A549 treated with Mapracorat at 1 μM for 4 hours (cell line): ENCODE data around the gene PROKR2. TPM values are rescaled to one million over a fixed set of nuclear protein-coding genes. Genes with fewer than 3 reads are reported as not detected.

ENCODE experiments used
- total RNA-seq: library from RNA; stranded (reverse); fragments of 200-300 nt; extraction: Qiagen RNA extraction; gene quantifications from 5 replicates; pipeline ENCODE4 v1.2.3, GENCODE V29; 2022

PROKR2 gene
- not detected in 5 replicates for total RNA-seq

DNA sequence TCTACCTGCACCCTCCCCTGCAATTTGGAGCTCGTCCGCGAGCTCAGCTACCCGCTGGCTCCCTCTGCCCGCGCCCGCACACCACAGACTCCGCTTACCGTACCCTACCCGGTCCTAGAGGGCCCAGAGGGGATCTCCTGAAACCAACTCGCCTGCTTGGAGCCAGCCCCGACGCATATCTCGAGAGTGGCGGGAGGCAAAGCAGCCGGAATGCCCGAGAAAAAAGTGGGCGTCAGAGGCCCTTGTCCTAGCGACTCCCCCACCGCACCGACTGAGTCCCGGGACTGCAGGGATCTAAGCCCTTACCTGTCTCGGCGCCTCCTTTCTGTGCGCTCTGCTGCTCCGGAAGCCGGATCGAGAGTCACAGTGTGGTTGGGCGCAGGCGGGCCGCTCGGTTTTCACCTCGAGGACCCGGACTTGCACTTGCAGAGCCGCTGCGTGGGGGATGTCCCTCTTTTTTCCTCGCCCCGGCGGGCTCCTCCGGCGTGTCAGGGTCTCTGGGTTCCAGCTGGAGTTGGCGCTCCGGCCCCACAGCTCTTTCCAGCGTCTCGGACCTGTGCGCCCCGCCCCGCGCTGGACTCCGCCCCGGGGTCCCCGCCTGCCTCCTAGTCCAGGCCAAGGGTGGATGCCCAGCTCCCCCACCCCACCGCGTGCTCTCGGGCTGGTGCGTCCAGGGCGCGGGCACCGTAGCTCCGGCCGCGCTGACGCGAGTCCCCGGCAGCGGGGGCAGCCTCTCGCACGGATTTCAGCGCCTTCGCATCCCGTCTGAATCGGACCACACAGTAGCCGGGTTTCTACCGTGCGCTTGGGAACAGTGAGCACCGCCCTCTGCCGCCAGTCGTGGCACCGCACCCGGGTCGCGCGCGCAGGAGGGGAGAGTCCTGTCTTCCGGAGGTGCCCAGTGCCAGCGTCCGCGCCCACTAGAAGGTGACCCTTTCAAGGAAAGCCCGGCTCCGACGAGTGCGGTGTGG, at the start of gene PROKR2:
TSS of gene PROKR2 (minus strand) at position 767 of the 971 bp plus-strand sequence. CDS start 2,585 bp downstream, outside the sequence.

Other genes with a start within 250 kb of the PROKR2 start
- 106 to 112 TPM (median 108 TPM) in 5 replicates for gene TMEM230, start 203.9 kb downstream of the PROKR2 start, total RNA-seq
- gene PCNA, start 197.0 kb downstream of the PROKR2 start, total RNA-seq: 381 to 407 TPM (median 397 TPM) in 5 replicates
- gene CDS2, start 189.9 kb downstream of the PROKR2 start, total RNA-seq: 51.8 to 67.8 TPM (median 60.6 TPM) in 5 replicates